HG03159 (cell line): ENCODE measurements around the gene RSPRY1.

Experiments used
- ATAC-seq: cut with Tn5 transposase; IDR thresholded peaks from one replicate; pipeline ENCODE4 v1.9.1; 2021; ENCODE audit warnings: mild to moderate bottlenecking, moderate library complexity; ENCODE audit not compliant: unreplicated experiment

The RSPRY1 gene

GRCh38 chr16:57152096-57153093 is 33.7 kb upstream of the RSPRY1 start:
- ATAC-seq = no peak

- ATAC-seq = no peak
Observed at GRCh38 chr16:57153841-57154240, 32.3 kb upstream of the RSPRY1 start.

GRCh38 chr16:57155702-57156350 is 30.3 kb upstream of the RSPRY1 start:
- no peak for ATAC-seq

GRCh38 chr16:57156351-57156703 is 29.8 kb upstream of the RSPRY1 start:
- ATAC-seq = no peak

GRCh38 chr16:57157533-57157932 is 28.6 kb upstream of the RSPRY1 start:
- ATAC-seq = no peak

- ATAC-seq = no peak
Observed at GRCh38 chr16:57159447-57159846, 26.7 kb upstream of the RSPRY1 start.

GRCh38 chr16:57163842-57164241 is 22.3 kb upstream of the RSPRY1 start:
- ATAC-seq = no peak

- ATAC-seq = no peak
Observed at GRCh38 chr16:57165483-57165882, 20.6 kb upstream of the RSPRY1 start.

- ATAC-seq = no peak
Observed at GRCh38 chr16:57165938-57166337, 20.2 kb upstream of the RSPRY1 start.

- no peak for ATAC-seq
Observed at GRCh38 chr16:57166451-57166850, 19.7 kb upstream of the RSPRY1 start.

GRCh38 chr16:57166951-57167350 is 19.2 kb upstream of the RSPRY1 start:
- no peak for ATAC-seq

- no peak for ATAC-seq
Observed at GRCh38 chr16:57167538-57167937, 18.6 kb upstream of the RSPRY1 start.

GRCh38 chr16:57167953-57168352 is 18.2 kb upstream of the RSPRY1 start:
- ATAC-seq = no peak

- ATAC-seq = no peak
Observed at GRCh38 chr16:57169327-57169726, 16.8 kb upstream of the RSPRY1 start.

GRCh38 chr16:57172721-57173290 is 13.3 kb upstream of the RSPRY1 start:
- ATAC-seq = no peak

GRCh38 chr16:57175896-57176295 is 10.2 kb upstream of the RSPRY1 start:
- ATAC-seq = no peak

- ATAC-seq = no peak
Observed at GRCh38 chr16:57178196-57178595, 7.9 kb upstream of the RSPRY1 start.

GRCh38 chr16:57178793-57179212 is 7.3 kb upstream of the RSPRY1 start:
- ATAC-seq = no peak

GRCh38 chr16:57179215-57179828 is 6.8 kb upstream of the RSPRY1 start:
- no peak for ATAC-seq

- no peak for ATAC-seq
Observed at GRCh38 chr16:57184113-57184512, 2.0 kb upstream of the RSPRY1 start.

GRCh38 chr16:57184887-57185445 is 1.2 kb upstream of the RSPRY1 start:
- no peak for ATAC-seq
